Ascending aorta (tissue), 2 donors: ENCODE measurements around the gene STK4. TPM values are rescaled to one million over a fixed set of nuclear protein-coding genes. Genes with fewer than 3 reads are reported as not detected.

Source experiments
- DNase-seq, 2 donors: peaks; one replicate each; pipeline ENCODE4 v3.0.0-alpha.2; 2019; ENCODE audit warnings: low spot score in 2 of 2
- H3K27ac ChIP-seq, 2 donors: fragments of 200-600 bp; sonication (generic); one replicate each; pipeline ENCODE4 v1.5.1; 2016 to 2017; ENCODE audit warnings: mild to moderate bottlenecking in 1 of 2
- H3K27me3 ChIP-seq: fragments of 200-600 bp; sonication (generic); one replicate; pipeline ENCODE4 v1.5.1; 2017
- H3K36me3 ChIP-seq, 2 donors: fragments of 200-600 bp; sonication (generic); one replicate each; pipeline ENCODE4 v1.5.1; 2016
- H3K4me1 ChIP-seq, 2 donors: fragments of 200-600 bp; sonication (generic); one replicate each; pipeline ENCODE4 v1.5.1; 2016 to 2017; ENCODE audit warnings: mild to moderate bottlenecking in 1 of 2
- H3K4me3 ChIP-seq, 2 donors: fragments of 200-600 bp; sonication (generic); one replicate each; pipeline ENCODE4 v1.5.1; 2016 to 2017; ENCODE audit warnings: mild to moderate bottlenecking in 1 of 2
- H3K9me3 ChIP-seq, 2 donors: fragments of 200-600 bp; sonication (generic); one replicate each; pipeline ENCODE4 v1.5.1; 2016
- intact Hi-C: fragments of 100-400 bp; cut with DNase I; formaldehyde crosslinking; loops from one replicate; pipeline ENCODE4 v1.15.1; 2023
- total RNA-seq: library from RNA; depleted of rRNA; stranded (reverse); fragments of >200 nt; gene quantifications from one replicate; pipeline ENCODE4 v1.1.0, GENCODE V29; 2016
- TF ChIP-seq, protein P1 (sequence below), 3 experiments: fragments of 200-600 bp in 2 of 3; fragments of 450-650 bp in 1 of 3; sonication (generic) in 2 of 3; IDR thresholded peaks; one replicate each; pipeline ENCODE4 v1.5.1; 2016 to 2019; ENCODE audit warnings: antibody characterized with exemption in 3 of 3, mild to moderate bottlenecking in 1 of 3, moderate library complexity in 1 of 3

STK4 gene
- total RNA-seq, 1 donor from 2014 or later = 20.6 TPM

DNA sequence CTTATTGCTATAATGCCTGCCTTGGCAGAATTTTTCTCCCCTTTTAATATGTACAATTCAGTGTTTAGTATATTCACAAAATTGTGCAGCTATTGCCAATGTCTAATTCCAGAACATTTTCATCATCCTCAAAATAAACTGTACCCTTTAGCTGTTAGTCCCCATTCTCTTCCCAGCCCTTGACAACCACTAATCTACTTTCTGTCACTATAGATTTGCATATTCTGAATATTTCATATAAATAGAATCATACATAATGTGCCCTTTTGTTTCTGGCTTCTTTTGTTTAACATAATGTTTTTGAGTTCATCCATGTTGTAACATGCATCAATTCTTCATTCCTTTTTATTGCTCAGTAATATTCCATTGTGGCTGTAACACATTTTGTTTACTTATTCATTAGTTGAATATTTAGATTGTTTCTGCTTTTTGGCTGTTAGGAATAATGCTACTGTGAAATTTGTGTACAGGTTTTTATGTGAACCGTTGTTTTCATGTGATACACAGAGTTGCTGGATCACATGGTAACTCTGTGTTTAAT, 22.4 kb downstream of the STK4 start:
- peaks cover 1 to 10% of the 10 kb centered on the region in 2 donors for H3K4me1 ChIP-seq
- H3K27ac ChIP-seq = no peak overlapping the region
- TF ChIP-seq, protein P1, sequence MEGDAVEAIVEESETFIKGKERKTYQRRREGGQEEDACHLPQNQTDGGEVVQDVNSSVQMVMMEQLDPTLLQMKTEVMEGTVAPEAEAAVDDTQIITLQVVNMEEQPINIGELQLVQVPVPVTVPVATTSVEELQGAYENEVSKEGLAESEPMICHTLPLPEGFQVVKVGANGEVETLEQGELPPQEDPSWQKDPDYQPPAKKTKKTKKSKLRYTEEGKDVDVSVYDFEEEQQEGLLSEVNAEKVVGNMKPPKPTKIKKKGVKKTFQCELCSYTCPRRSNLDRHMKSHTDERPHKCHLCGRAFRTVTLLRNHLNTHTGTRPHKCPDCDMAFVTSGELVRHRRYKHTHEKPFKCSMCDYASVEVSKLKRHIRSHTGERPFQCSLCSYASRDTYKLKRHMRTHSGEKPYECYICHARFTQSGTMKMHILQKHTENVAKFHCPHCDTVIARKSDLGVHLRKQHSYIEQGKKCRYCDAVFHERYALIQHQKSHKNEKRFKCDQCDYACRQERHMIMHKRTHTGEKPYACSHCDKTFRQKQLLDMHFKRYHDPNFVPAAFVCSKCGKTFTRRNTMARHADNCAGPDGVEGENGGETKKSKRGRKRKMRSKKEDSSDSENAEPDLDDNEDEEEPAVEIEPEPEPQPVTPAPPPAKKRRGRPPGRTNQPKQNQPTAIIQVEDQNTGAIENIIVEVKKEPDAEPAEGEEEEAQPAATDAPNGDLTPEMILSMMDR (IDR thresholded peaks at IDR 0.05) = no peak
- no peak for DNase-seq
- H3K36me3 ChIP-seq = peaks cover 5 to 14% of the 10 kb centered on the region in 2 donors
- intact Hi-C loops = no loop called here
- H3K4me3 ChIP-seq = no peak overlapping the region
- H3K9me3 ChIP-seq = no peaks in the 10 kb centered on the region
- no peaks in the 10 kb centered on the region for H3K27me3 ChIP-seq

DNA sequence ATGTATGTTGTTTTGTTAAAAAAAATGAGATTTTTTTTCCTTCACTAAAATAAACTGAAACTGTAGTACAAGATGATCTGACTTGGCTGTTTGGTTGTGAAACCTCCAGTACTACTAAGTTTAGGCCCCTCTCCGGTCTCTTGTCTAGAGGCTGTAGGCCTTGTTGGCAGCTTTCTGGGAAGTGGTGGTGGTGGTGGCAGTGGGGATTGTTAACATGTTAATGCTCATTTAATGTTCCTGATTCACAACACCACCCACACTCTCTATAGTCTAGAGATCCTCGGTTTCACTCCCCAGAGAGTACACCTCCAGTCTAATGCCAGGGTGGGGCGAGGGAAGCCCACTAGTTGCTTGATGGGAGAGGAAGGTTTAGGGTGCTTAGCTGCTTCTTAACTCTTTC, 24.1 kb downstream of the STK4 start:
- DNase-seq = no peak
- Histone ChIP-seq H3K36me3 (peaks cover 5 to 13% of the 10 kb centered on the region in 2 donors), H3K27ac (peak overlapping the region; percentile 63 to 75), H3K27me3 (no peaks in the 10 kb centered on the region), H3K4me1 (peaks cover 3 to 12% of the 10 kb centered on the region in 2 donors), H3K9me3 (no peaks in the 10 kb centered on the region), H3K4me3 (peak overlapping the region in 1 of 2 donors; percentile 25)
- intact Hi-C loops = no loop called here
- TF ChIP-seq, protein P1 (IDR thresholded peaks at IDR 0.05) = no peak

DNA sequence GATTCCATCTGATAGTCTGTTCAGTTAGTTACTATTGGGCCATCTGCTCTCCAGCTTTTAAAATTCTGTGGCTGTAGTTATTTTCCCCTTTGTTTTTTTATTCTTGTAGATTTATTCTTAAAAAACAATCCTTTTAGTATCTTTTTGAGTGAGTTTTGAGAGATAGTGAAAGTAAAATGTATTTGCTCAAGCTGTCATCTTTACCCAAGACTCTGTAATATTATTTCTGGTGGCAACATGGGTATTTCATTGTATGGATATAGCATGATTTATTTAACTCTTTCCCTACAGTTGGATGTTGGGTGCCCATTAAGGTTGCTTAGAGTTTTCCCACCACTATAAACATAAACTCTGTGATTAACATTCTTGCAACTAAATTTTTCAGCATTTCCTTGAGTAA, 24.6 kb downstream of the STK4 start:
- no peaks in the 10 kb centered on the region for H3K27me3 ChIP-seq
- H3K36me3 ChIP-seq = peaks cover 8 to 15% of the 10 kb centered on the region in 2 donors
- TF ChIP-seq, protein P1 (IDR thresholded peaks at IDR 0.05) = no peak
- peak overlapping the region in 1 of 2 donors; percentile 25 for H3K4me3 ChIP-seq
- intact Hi-C loops = no loop called here
- no peaks in the 10 kb centered on the region for H3K9me3 ChIP-seq
- DNase-seq = no peak
- peaks cover 3 to 12% of the 10 kb centered on the region in 2 donors for H3K4me1 ChIP-seq
- H3K27ac ChIP-seq = peak overlapping the region; percentile 63 to 75

DNA sequence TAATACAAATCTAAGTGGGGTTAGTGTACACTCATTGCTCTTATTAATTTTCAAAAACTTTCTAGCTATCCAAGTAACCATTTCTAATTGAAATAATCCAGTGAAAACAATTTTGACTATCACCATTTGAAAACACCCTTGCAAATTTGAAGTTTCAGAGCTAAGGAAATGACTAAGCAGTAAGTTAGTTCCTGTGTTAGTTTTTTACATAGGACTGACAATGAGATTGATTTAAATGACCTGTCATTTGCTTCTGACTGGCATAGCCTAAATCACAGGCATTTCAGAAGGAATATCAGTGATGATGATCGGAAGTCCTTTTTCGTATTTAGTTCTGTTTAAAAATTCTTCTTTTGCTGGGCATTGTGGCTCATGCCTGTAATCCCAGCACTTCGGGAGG, 27.0 kb downstream of the STK4 start:
- Histone ChIP-seq H3K9me3 (no peaks in the 10 kb centered on the region), H3K4me1 (peaks cover 3 to 12% of the 10 kb centered on the region in 2 donors), H3K27me3 (no peaks in the 10 kb centered on the region), H3K4me3 (no peak overlapping the region), H3K27ac (no peak overlapping the region), H3K36me3 (peaks cover 25 to 36% of the 10 kb centered on the region in 2 donors)
- no peak for DNase-seq
- intact Hi-C loops = no loop called here
- TF ChIP-seq, protein P1 (IDR thresholded peaks at IDR 0.05) = no peak

DNA sequence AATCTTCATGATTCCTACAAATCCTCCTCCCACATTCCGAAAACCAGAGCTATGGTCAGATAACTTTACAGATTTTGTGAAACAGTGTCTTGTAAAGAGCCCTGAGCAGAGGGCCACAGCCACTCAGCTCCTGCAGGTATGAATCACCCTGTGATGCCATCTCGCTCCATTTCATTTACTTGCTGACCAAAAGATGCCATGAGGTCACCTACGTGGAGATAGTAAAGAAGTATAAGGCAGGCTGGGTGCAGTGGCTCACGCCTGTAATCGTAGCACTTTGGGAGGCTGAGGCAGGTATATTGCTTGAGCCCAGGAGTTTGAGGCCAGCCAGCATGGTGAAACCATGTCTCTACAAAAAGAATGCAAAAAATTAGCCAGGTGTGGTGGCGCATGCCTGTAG, 30.9 kb downstream of the STK4 start:
- H3K4me3 ChIP-seq = no peak overlapping the region
- no peaks in the 10 kb centered on the region for H3K9me3 ChIP-seq
- peaks cover 48 to 67% of the 10 kb centered on the region in 2 donors for H3K36me3 ChIP-seq
- DNase-seq = no peak
- TF ChIP-seq, protein P1 (IDR thresholded peaks at IDR 0.05) = no peak
- intact Hi-C loops = no loop called here
- H3K27me3 ChIP-seq = no peaks in the 10 kb centered on the region
- H3K27ac ChIP-seq = no peak overlapping the region
- peaks cover 3 to 5% of the 10 kb centered on the region in 2 donors for H3K4me1 ChIP-seq

DNA sequence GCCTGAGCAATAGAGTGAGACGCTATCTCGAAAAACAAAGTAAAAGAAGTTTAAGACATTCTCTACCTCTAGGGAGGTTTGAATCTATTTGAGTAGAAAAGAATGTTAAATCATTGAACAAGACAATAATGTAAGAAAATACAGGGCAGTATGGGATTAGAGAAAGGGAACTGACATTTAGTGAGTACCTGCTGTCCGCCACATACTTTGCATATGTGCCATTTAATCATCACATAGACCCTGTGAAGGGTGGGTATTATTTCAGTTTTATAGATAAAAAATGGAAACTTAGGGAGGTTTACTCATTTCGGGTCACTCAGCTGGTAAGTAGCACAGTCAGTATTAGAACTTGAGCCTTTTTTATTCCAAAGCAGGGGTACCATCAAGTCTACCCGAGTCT, 31.4 kb downstream of the STK4 start:
- no peaks in the 10 kb centered on the region for H3K27me3 ChIP-seq
- intact Hi-C loops = no loop called here
- TF ChIP-seq, protein P1 (IDR thresholded peaks at IDR 0.05) = no peak
- DNase-seq = no peak
- no peak overlapping the region for H3K27ac ChIP-seq
- peaks cover 48 to 67% of the 10 kb centered on the region in 2 donors for H3K36me3 ChIP-seq
- no peak overlapping the region for H3K4me3 ChIP-seq
- H3K9me3 ChIP-seq = no peaks in the 10 kb centered on the region
- peaks cover 3 to 5% of the 10 kb centered on the region in 2 donors for H3K4me1 ChIP-seq
